ENCODE results near the gene C20orf141. TPM values are rescaled to one million over a fixed set of nuclear protein-coding genes. Genes with fewer than 3 reads are reported as not detected.

The C20orf141 gene
- total RNA-seq, 4 donors from 2014 or later, result not detected

DNA sequence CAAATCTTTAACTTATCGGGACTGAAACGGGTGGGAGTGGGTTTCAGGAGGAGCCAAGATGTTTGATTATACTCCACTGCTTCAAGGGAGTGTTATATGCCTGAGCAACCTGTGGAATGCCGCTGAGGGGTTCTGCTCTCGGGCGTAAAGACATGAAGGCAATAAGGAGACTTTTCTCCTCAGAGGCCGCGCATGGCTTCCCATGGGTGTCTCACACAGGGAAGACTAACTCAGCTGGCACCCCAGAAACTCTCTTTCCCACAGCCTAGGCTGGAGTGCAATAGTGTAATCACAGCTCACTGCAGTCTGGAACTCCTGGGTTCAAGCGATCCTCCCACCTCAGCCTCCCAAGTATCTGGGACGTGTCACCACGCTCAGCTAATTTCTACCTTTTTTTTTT lies 5.1 kb upstream of the C20orf141 start:
- Histone ChIP-seq H3K4me1 (peaks cover 0 to 13% (median 0%) of the 10 kb centered on the region in 4 donors), H3K36me3 (no peaks in the 10 kb centered on the region), H3K4me3 (no peak overlapping the region), H3K27me3 (peaks cover 0 to 43% of the 10 kb centered on the region in 2 donors), H3K27ac (no peak overlapping the region), H3K9me3 (peaks cover 0 to 39% (median 4%) of the 10 kb centered on the region in 4 donors)
- no peak for TF ChIP-seq EP300 (IDR thresholded peaks at IDR 0.05)
- TF ChIP-seq POLR2A (IDR thresholded peaks at IDR 0.05), result no peak
- TF ChIP-seq CTCF (IDR thresholded peaks at IDR 0.05), result no peak
- DNase-seq (ENCODE audit: low spot score in 2 of 2), result no peak
- WGBS, 2 donors, result 88 to 90% methylated on average over 10 of the region's 10 CpGs

- H3K27ac ChIP-seq, result no peak overlapping the region
- TF ChIP-seq POLR2A (IDR thresholded peaks at IDR 0.05) (no peak), CTCF (IDR thresholded peaks at IDR 0.05) (no peak), EP300 (IDR thresholded peaks at IDR 0.05) (no peak)
- WGBS, 2 donors, result 89 to 90% methylated on average over 3 of the region's 3 CpGs
- no peak overlapping the region for H3K4me3 ChIP-seq
- no peak for DNase-seq (ENCODE audit: low spot score in 2 of 2)
- H3K4me1 ChIP-seq, result peaks cover 0 to 11% (median 2%) of the 10 kb centered on the region in 4 donors
- H3K9me3 ChIP-seq, result peaks cover 0 to 39% (median 4%) of the 10 kb centered on the region in 4 donors
- peaks cover 0 to 22% of the 10 kb centered on the region in 2 donors for H3K27me3 ChIP-seq
- H3K36me3 ChIP-seq, result no peaks in the 10 kb centered on the region
Measured at GRCh38 chr20:2812189-2812588, 2.6 kb upstream of the C20orf141 start.

GRCh38 chr20:2814076-2814475 lies 711 bp upstream of the C20orf141 start:
- no peak for TF ChIP-seq CTCF (IDR thresholded peaks at IDR 0.05)
- 93 to 95% methylated on average over 1 of the region's 1 CpG for WGBS, 2 donors
- peaks cover 0 to 7% of the 10 kb centered on the region in 2 donors for H3K27me3 ChIP-seq
- H3K4me3 ChIP-seq, result no peak overlapping the region
- no peak for DNase-seq (ENCODE audit: low spot score in 2 of 2)
- H3K4me1 ChIP-seq, result peaks cover 0 to 11% (median 2%) of the 10 kb centered on the region in 4 donors
- peaks cover 0 to 39% (median 4%) of the 10 kb centered on the region in 4 donors for H3K9me3 ChIP-seq
- H3K36me3 ChIP-seq, result no peaks in the 10 kb centered on the region
- no peak overlapping the region for H3K27ac ChIP-seq

DNA sequence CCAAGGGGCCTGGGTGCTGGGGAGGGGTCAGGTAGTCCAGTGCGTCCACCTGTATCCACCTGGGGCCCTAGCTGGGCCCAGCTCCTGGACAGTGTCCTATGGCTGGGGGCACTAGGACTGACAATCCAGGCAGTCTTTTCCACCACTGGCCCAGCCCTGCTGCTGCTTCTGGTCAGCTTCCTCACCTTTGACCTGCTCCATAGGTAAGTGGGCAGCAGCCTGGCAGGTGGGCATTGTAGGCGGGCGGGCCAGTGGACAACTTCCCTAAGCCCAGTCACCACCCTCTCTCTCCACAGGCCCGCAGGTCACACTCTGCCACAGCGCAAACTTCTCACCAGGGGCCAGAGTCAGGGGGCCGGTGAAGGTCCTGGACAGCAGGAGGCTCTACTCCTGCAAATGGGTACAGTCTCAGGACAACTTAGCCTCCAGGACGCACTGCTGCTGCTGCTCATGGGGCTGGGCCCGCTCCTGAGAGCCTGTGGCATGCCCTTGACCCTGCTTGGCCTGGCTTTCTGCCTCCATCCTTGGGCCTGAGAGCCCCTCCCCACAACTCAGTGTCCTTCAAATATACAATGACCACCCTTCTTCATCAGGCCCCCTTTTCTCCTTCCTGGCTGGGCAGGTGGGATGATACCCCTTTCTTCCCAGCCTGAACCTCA lies 584 bp downstream of the C20orf141 start:
- 89 to 91% methylated on average over 8 of the region's 8 CpGs for WGBS, 2 donors
- no peak overlapping the region for H3K27ac ChIP-seq
- TF ChIP-seq POLR2A (IDR thresholded peaks at IDR 0.05), result no peak
- no peak for TF ChIP-seq EP300 (IDR thresholded peaks at IDR 0.05)
- no peak for TF ChIP-seq CTCF (IDR thresholded peaks at IDR 0.05)
- H3K36me3 ChIP-seq, result no peaks in the 10 kb centered on the region
- no peak for DNase-seq (ENCODE audit: low spot score in 2 of 2)
- H3K9me3 ChIP-seq, result peaks cover 0 to 32% (median 4%) of the 10 kb centered on the region in 4 donors
- peaks cover 0 to 18% (median 2%) of the 10 kb centered on the region in 4 donors for H3K4me1 ChIP-seq
- H3K27me3 ChIP-seq, result peaks cover 0 to 17% of the 10 kb centered on the region in 2 donors
- no peak overlapping the region for H3K4me3 ChIP-seq

- peaks cover 0 to 24% of the 10 kb centered on the region in 2 donors for H3K27me3 ChIP-seq
- peaks cover 0 to 26% (median 4%) of the 10 kb centered on the region in 4 donors for H3K4me1 ChIP-seq
- H3K4me3 ChIP-seq, result no peak within 1 kb of the TSS
- TF ChIP-seq POLR2A (IDR thresholded peaks at IDR 0.05) (no peak), CTCF (IDR thresholded peaks at IDR 0.05) (no peak), EP300 (IDR thresholded peaks at IDR 0.05) (no peak)
- H3K27ac ChIP-seq, result no peak within 1 kb of the TSS
- H3K9me3 ChIP-seq, result peaks cover 0 to 24% (median 4%) of the 10 kb centered on the region in 4 donors
- no peaks in the 10 kb centered on the region for H3K36me3 ChIP-seq
- no peak for DNase-seq (ENCODE audit: low spot score in 2 of 2)
- WGBS, 2 donors, result 65 to 71% methylated on average over 8 to 9 of the region's 10 CpGs
Measured at GRCh38 chr20:2816030-2816582, 1.3 kb downstream of the C20orf141 start, which contains the start of gene TMEM239. Gene TMEM239 (plus strand): TSS chr20:2816364. CDS start chr20:2816555, 191 bp downstream.
